Nephron progenitor cell (in vitro differentiated cells): ENCODE measurements around the gene GPR33.

Experiments
- DNase-seq: peaks from one replicate; pipeline ENCODE4 v3.0.0; 2021
- H3K27ac Mint-ChIP-seq: 2 replicates; pipeline ENCODE4 v1.8.0; 2021; ENCODE audit warnings: mild to moderate bottlenecking, moderate library complexity, mixed read lengths
- H3K27me3 Mint-ChIP-seq: 2 replicates; pipeline ENCODE4 v1.8.0; 2021; ENCODE audit warnings: mild to moderate bottlenecking, low read depth, mixed read lengths; ENCODE audit not compliant: poor library complexity
- H3K36me3 Mint-ChIP-seq: 2 replicates; pipeline ENCODE4 v1.8.0; 2021; ENCODE audit warnings: low read depth, mixed read lengths
- H3K4me1 Mint-ChIP-seq: 2 replicates; pipeline ENCODE4 v1.8.0; 2021; ENCODE audit warnings: mixed read lengths
- H3K4me3 Mint-ChIP-seq: 2 replicates; pipeline ENCODE4 v1.8.0; 2021; ENCODE audit warnings: mild to moderate bottlenecking, moderate library complexity, mixed read lengths
- H3K9me3 Mint-ChIP-seq: 2 replicates; pipeline ENCODE4 v1.8.0; 2021; ENCODE audit warnings: mild to moderate bottlenecking, moderate library complexity, mixed read lengths
- TF ChIP-seq, protein P1 (sequence below): fragments of 200-600 bp; sonication (generic); IDR thresholded peaks from 2 replicates; pipeline ENCODE4 v1.5.0; 2021; ENCODE audit warnings: antibody characterized with exemption

Gene GPR33

DNA sequence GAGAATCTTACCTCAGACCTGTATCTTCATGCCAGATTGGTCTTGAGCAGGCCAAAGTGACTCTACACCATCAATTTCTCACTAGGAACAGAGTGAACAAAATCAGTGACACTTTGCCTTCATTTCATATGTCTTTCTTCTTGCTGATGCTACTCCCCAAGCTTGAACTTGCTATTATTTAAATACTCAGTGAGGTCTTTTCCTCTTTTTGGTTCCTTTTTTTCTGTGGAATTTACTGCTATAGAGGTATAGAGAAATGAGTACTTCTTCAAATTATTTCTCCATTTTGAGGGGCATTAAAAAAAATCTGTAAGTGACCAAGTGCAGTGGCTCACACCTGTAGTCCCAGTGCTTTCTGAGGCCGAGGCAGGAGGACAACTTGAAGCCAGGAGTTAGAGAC lies at the start of gene GPR33:
Gene GPR33 (minus strand): TSS at position 154 of the 400 bp plus-strand sequence. CDS start 4,074 bp downstream, outside the sequence.
- DNase-seq = no peak
- peak within 1 kb of the TSS; percentile 0 for H3K27ac Mint-ChIP-seq
- H3K36me3 Mint-ChIP-seq = no peaks in the 10 kb centered on the region
- H3K4me3 Mint-ChIP-seq = no peak within 1 kb of the TSS
- H3K4me1 Mint-ChIP-seq = no peaks in the 10 kb centered on the region
- TF ChIP-seq, protein P1, sequence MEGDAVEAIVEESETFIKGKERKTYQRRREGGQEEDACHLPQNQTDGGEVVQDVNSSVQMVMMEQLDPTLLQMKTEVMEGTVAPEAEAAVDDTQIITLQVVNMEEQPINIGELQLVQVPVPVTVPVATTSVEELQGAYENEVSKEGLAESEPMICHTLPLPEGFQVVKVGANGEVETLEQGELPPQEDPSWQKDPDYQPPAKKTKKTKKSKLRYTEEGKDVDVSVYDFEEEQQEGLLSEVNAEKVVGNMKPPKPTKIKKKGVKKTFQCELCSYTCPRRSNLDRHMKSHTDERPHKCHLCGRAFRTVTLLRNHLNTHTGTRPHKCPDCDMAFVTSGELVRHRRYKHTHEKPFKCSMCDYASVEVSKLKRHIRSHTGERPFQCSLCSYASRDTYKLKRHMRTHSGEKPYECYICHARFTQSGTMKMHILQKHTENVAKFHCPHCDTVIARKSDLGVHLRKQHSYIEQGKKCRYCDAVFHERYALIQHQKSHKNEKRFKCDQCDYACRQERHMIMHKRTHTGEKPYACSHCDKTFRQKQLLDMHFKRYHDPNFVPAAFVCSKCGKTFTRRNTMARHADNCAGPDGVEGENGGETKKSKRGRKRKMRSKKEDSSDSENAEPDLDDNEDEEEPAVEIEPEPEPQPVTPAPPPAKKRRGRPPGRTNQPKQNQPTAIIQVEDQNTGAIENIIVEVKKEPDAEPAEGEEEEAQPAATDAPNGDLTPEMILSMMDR = no peak
- H3K9me3 Mint-ChIP-seq = no peaks in the 10 kb centered on the region
- H3K27me3 Mint-ChIP-seq = peaks cover 3% of the 10 kb centered on the region

DNA sequence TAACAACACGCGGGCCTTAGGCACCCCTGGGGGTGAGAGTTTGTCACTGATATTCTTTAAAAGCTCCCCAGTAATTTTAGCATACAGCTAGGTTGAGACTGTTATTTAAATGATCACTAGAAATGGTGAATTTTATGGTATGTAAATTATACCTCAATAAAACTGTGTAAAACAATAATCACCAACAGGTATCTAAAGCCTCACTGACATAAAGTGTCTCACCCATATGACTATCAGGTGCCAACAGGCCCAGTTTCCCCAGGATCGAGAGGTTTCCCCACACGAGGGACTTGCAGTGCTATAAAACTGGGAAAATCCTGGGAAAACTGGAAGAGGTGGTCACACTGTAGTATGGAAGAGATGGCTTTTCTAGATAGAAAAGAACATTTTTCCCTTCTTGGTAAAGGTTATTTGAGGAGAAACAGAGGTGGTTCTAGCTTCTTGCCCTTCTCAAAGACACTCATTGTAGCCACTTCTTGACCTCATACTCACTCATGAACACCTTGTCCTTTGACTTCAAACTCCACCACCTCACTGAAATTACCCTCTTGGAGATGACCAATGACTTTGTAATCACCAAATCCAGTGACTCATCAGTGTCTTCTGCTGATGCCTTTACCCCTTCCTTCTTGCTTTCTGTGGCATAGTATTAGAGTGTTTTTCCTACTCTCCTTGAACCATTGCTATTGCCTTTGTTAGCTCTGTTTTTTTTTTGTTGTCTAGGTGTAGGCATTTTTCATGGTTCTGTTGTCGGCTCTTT lies 48.5 kb upstream of the GPR33 start:
- Mint-ChIP-seq H3K4me3 (no peak overlapping the region), H3K27ac (no peak overlapping the region), H3K36me3 (no peaks in the 10 kb centered on the region), H3K4me1 (no peaks in the 10 kb centered on the region), H3K27me3 (peaks cover 14% of the 10 kb centered on the region), H3K9me3 (no peaks in the 10 kb centered on the region)
- TF ChIP-seq, protein P1 = no peak
- DNase-seq = no peak

GRCh38 chr14:31530136-31530535 lies 42.3 kb upstream of the GPR33 start:
- Mint-ChIP-seq H3K4me3 (no peak overlapping the region), H3K27ac (no peak overlapping the region), H3K27me3 (peaks cover 4% of the 10 kb centered on the region), H3K9me3 (no peaks in the 10 kb centered on the region), H3K4me1 (no peaks in the 10 kb centered on the region), H3K36me3 (no peaks in the 10 kb centered on the region)
- DNase-seq = no peak
- TF ChIP-seq, protein P1 = no peak

DNA sequence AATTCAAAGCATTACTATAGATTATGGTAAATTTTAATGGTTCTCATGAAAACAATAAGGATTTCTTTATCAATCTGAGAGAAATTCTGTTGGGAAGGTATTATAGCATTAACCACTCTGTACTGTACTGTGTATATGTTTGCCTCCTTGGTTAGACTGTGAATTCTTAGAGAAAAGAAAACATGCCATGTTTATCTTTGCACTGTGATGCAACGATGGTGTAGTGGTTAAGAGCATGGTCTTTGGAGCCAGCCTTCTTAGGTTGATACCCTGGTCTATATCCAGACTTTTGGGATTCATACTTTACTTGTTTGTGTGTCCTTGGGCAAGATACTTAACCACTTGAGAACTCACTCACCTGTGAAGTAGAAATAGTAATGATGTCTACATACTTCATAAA lies 41.2 kb upstream of the GPR33 start:
- Mint-ChIP-seq H3K27me3 (peaks cover 8% of the 10 kb centered on the region), H3K27ac (no peak overlapping the region), H3K9me3 (no peaks in the 10 kb centered on the region), H3K36me3 (no peaks in the 10 kb centered on the region), H3K4me1 (no peaks in the 10 kb centered on the region), H3K4me3 (no peak overlapping the region)
- TF ChIP-seq, protein P1 = no peak
- no peak for DNase-seq

GRCh38 chr14:31527546-31527945 lies 39.7 kb upstream of the GPR33 start:
- no peak overlapping the region for H3K27ac Mint-ChIP-seq
- TF ChIP-seq, protein P1 = no peak

DNA sequence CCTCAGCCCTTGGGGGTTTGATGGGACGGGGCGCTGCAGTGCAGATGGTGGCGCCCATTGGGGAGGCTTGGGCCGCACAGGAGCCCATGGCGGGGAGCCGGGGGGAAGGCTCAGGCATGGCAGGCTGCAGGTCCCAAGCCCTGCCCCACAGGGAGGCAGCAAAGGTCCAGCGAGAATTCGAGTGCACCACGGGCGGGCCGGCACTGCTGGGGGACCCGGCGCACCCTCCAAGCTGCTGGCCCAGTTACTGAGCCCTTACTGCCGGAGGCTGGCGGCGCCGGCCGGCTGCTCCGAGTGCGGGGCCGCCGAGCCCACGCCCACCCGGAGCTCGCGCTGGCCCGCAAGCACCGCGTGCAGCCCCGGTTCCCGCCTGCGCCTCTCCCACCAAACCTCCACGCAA lies 39.2 kb upstream of the GPR33 start:
- TF ChIP-seq, protein P1 = no peak
- Mint-ChIP-seq H3K27ac (no peak overlapping the region), H3K4me3 (no peak overlapping the region), H3K36me3 (no peaks in the 10 kb centered on the region), H3K27me3 (peaks cover 8% of the 10 kb centered on the region), H3K4me1 (no peaks in the 10 kb centered on the region), H3K9me3 (no peaks in the 10 kb centered on the region)
- DNase-seq = no peak

More at GRCh38 chr14:31527546-31527945, 39.7 kb upstream of the GPR33 start:
- H3K36me3 Mint-ChIP-seq = no peaks in the 10 kb centered on the region
- H3K4me3 Mint-ChIP-seq = no peak overlapping the region
- peaks cover 8% of the 10 kb centered on the region for H3K27me3 Mint-ChIP-seq
- no peaks in the 10 kb centered on the region for H3K9me3 Mint-ChIP-seq
- H3K4me1 Mint-ChIP-seq = no peaks in the 10 kb centered on the region
- DNase-seq = no peak
